ENCODE data around the gene COG6.

The COG6 gene

DNA sequence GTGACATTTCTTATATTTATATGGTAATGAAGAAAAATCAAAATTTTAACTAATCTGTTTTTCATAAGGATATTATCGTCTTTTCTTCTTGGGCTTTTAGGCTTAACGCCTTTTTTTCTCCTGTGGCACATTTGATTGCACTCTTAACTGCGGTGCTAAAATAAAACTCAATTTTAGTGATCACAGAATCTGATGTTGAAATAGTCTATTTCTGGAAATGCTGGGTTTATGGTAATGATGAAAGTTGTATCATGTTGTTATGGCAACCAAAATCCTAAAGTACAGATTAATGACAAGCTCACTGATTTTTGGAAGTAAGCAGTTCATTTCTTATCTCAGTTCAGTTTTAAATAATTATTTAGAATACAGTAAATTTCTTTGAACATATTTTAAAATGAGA lies 85.3 kb downstream of the COG6 start:
- DNase-seq (ENCODE audit: low spot score) = no peak
- TF ChIP-seq, protein P1, sequence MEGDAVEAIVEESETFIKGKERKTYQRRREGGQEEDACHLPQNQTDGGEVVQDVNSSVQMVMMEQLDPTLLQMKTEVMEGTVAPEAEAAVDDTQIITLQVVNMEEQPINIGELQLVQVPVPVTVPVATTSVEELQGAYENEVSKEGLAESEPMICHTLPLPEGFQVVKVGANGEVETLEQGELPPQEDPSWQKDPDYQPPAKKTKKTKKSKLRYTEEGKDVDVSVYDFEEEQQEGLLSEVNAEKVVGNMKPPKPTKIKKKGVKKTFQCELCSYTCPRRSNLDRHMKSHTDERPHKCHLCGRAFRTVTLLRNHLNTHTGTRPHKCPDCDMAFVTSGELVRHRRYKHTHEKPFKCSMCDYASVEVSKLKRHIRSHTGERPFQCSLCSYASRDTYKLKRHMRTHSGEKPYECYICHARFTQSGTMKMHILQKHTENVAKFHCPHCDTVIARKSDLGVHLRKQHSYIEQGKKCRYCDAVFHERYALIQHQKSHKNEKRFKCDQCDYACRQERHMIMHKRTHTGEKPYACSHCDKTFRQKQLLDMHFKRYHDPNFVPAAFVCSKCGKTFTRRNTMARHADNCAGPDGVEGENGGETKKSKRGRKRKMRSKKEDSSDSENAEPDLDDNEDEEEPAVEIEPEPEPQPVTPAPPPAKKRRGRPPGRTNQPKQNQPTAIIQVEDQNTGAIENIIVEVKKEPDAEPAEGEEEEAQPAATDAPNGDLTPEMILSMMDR (IDR thresholded peaks at IDR 0.05) = no peak
- Histone ChIP-seq H3K27ac (no peak overlapping the region), H3K4me3 (no peak overlapping the region)

DNA sequence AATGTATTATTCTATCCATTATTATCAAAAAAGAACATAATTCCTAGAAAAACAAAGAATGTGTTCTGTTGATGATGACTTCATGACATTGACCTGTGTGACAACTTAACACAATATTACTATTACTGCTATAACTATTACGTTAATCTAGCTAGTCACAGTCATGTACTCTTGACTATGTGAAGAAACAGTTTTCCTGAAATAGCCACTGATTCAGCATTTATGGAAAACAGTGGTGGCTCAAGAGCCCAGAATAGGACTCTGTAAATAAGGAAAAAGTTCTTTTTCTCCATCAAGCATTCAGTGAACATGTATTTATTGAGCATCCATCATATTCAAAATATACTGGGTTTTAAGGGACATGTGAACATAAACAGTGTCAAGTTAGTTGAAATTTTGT lies 93.5 kb downstream of the COG6 start:
- Histone ChIP-seq H3K27ac (no peak overlapping the region), H3K4me3 (no peak overlapping the region)
- TF ChIP-seq, protein P1 (IDR thresholded peaks at IDR 0.05) = no peak
- DNase-seq (ENCODE audit: low spot score) = no peak

DNA sequence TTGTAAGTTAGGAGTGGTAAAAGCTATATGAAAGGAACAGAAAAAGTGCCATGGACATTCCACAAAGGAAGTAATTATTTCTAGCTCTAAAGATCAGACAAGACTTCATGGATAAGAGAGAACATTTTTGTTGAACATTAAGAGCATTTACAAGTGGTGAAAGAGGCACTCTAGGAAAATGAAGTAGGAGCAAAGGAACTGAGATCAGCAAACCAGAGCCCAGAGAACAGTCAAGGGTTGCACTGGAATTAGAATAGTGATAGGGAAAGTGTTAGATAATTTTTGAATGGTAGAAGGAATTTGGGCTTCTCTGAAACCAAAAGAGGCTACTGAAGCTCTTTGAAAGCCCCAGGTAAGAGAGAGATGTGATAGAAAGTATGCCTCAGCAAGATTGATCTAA lies 94.1 kb downstream of the COG6 start:
- no peak for DNase-seq (ENCODE audit: low spot score)
- no peak overlapping the region for H3K4me3 ChIP-seq
- TF ChIP-seq, protein P1 (IDR thresholded peaks at IDR 0.05) = no peak

DNA sequence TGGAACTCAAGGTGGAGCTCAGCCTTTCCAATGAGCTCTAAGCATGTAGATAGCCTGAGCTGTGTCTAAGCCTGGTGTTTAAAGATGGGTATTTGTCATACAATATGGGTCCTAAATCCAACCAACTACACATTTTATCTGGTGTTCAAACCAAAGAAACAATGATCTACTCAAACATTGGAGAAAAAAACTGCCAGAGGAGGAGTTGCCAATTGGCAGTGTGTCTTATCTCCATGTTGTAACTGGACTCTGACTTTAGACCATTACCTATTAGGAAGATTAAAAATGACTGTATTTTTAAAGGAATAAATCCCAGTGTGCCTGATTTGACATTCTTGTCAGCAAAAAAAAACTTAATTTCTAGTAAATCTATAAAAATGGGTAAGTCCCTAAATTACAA lies 96.3 kb downstream of the COG6 start:
- TF ChIP-seq, protein P1 (IDR thresholded peaks at IDR 0.05) = no peak
- DNase-seq (ENCODE audit: low spot score) = no peak

More for the DNA sequence above, 94.1 kb downstream of the COG6 start:
- H3K27ac ChIP-seq = no peak overlapping the region

DNA sequence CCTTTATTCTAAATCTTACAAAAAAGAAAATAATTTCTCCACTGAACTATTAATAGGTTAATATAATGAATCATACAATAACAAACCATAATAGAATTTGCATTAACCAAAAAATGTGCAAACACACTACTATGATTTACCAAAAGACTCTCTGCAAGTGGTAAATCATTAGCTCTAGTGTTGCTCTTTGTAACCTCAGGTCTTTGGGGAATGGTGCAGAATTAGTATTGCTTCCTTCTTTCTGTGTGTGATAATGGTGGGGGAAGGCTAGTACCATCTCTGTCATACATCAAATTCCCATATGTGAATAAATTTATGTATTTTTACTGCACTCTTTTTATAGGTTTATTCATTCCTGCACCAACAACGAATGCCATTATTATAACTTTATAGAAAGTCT lies 105.1 kb downstream of the COG6 start:
- H3K27ac ChIP-seq = no peak overlapping the region
- DNase-seq (ENCODE audit: low spot score) = no peak
- TF ChIP-seq, protein P1 (IDR thresholded peaks at IDR 0.05) = no peak
- no peak overlapping the region for H3K4me3 ChIP-seq

More for the DNA sequence above, 96.3 kb downstream of the COG6 start:
- no peak overlapping the region for H3K4me3 ChIP-seq
- no peak overlapping the region for H3K27ac ChIP-seq

DNA sequence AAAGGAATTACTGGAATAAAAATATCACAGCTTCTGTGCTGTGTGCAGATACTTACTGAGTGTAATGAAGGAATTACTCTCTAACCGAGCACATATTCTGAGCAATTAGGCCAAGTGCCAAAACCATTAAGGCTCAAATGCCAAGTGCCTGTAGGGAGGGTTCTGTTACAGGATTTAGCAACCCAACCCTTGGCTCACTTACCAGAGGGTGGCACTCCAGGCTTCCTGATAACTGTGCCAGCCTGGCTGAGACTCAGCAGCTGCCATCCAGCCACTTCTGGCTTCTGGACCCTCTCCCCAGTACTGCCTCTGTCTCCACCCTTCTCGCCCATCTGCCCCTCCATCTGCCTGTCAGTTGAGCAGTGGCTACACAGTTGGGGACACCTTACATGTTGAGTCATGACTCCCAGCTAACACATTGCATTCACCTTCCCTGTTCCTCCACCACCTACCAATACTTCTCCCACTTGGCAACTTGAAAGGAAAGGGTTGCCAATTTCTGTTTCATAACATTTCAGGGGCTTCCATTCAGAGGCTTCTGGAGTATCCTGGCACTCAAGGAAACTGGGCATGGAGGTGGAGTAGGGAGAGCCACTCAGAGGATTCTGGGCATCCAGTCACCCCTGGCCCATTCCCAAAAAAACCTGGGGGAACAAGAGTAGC lies 110.5 kb downstream of the COG6 start:
- DNase-seq (ENCODE audit: low spot score) = no peak
- TF ChIP-seq, protein P1 (IDR thresholded peaks at IDR 0.05) = no peak

DNA sequence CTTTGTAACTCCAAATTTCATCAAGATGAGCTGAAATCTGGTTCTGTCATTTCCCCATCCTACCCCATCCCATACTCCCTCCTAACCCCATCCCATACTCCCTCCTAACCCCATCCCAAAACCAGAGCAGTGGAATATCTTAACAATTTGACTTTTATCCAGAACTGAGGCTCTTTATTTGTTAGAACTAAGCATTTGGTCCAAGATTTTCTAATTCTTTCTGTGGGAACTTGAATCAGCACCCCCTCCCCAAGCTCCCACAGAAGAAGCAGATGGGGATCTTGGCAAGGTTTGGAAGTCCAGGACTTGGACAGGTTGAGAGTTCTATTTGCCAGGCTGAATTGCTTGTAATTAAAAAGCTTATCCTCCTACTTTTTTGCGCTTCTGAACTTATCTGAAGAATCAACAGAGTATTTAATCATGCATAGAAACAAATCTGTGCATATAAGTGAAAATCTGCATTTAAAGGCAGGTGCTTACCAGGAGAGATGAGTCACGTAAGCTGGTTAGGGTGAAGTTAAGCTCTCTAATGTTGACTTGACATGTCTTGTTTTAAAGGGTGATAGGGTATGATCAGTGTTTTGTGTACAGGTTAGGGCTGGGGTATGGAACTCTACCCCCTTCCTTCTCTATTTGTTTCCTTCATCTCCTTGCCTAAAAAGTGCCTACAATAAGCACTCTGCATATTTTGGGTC lies 111.1 kb downstream of the COG6 start:
- Histone ChIP-seq H3K27ac (peak overlapping the region in 1 of 2 donors; percentile 49), H3K4me3 (no peak overlapping the region)
- DNase-seq (ENCODE audit: low spot score) = no peak
- TF ChIP-seq, protein P1 (IDR thresholded peaks at IDR 0.05) = no peak

More for the DNA sequence above, 110.5 kb downstream of the COG6 start:
- Histone ChIP-seq H3K27ac (peak overlapping the region in 1 of 2 donors; percentile 49), H3K4me3 (no peak overlapping the region)
